ENCODE data around the gene RAB35.

DNA sequence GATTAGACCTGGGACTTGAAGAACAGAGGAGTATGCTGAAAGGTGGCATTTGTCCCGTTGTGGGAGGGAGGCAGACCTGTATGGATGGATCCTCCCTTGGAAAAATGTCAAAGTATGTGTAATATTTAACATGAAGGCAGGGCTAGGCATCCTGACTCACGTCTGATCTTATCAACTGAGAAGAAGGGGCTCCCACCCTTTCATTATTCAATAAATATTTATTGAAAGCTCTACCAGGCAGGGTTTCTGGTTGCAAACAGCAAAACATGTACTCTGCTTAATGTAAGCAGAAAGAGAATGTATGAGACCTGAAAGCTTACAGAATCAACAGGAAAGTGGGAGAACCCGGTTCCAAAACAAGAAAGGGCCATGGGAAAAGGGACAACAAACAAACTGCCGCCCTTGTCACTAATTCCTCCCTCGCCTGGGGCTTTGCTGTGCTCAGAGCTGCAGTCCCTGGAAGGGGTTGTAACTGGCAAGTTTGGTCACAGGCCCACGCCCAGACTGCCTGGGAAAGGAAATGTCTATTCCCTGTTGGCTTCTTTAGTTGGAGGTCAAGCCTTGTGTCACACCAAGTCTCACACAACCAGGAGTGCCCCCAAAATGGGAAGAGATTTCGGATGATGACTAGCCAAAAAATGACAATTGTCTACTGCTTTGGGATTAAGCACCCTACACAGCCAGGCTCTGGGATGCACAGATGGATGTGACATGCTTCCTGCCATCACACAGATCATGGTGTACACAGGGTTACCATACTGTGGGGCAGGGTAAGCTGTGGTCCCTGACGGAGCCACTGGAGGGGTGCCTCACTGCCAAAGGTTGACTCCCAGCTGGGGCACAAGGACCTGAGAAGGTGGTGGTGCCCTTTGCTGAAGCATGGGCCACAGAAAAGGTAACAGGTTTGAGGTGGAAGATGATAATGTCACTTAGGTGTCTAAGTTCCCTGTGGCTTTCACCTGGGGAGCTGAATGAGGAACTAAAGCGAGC lies 36.8 kb downstream of the RAB35 start:
- TF ChIP-seq, protein P1, sequence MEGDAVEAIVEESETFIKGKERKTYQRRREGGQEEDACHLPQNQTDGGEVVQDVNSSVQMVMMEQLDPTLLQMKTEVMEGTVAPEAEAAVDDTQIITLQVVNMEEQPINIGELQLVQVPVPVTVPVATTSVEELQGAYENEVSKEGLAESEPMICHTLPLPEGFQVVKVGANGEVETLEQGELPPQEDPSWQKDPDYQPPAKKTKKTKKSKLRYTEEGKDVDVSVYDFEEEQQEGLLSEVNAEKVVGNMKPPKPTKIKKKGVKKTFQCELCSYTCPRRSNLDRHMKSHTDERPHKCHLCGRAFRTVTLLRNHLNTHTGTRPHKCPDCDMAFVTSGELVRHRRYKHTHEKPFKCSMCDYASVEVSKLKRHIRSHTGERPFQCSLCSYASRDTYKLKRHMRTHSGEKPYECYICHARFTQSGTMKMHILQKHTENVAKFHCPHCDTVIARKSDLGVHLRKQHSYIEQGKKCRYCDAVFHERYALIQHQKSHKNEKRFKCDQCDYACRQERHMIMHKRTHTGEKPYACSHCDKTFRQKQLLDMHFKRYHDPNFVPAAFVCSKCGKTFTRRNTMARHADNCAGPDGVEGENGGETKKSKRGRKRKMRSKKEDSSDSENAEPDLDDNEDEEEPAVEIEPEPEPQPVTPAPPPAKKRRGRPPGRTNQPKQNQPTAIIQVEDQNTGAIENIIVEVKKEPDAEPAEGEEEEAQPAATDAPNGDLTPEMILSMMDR (IDR thresholded peaks at IDR 0.05; ENCODE audit: poor library complexity, severe bottlenecking): no peak
- no peak for TF ChIP-seq RAD21 (conservative IDR thresholded peaks at IDR 0.05)

Data from neural cell (in vitro differentiated cells).